Chondrocyte (in vitro differentiated cells): ENCODE data around the gene BICC1. TPM values are rescaled to one million over a fixed set of nuclear protein-coding genes. Genes with fewer than 3 reads are reported as not detected.

Experiments used
- DNase-seq: peaks from one replicate; pipeline ENCODE4 v3.0.0; 2021; ENCODE audit warnings: mixed read lengths, low spot score
- H3K27ac Mint-ChIP-seq: one replicate; pipeline ENCODE4 v1.8.0; 2021; ENCODE audit warnings: mild to moderate bottlenecking, moderate library complexity, mixed read lengths; ENCODE audit not compliant: unreplicated experiment
- H3K27me3 Mint-ChIP-seq: 2 replicates; pipeline ENCODE4 v1.8.0; 2021; ENCODE audit warnings: low read depth, mixed read lengths
- H3K36me3 Mint-ChIP-seq: 2 replicates; pipeline ENCODE4 v1.8.0; 2021; ENCODE audit warnings: low read depth, mixed read lengths
- H3K4me1 Mint-ChIP-seq: 2 replicates; pipeline ENCODE4 v1.8.0; 2021; ENCODE audit warnings: low read depth, mild to moderate bottlenecking, mixed read lengths
- H3K4me3 Mint-ChIP-seq: one replicate; pipeline ENCODE4 v1.8.0; 2021; ENCODE audit warnings: mild to moderate bottlenecking, moderate library complexity, mixed read lengths; ENCODE audit not compliant: unreplicated experiment
- H3K9me3 Mint-ChIP-seq: 2 replicates; pipeline ENCODE4 v1.8.0; 2021; ENCODE audit warnings: low read depth, mixed read lengths
- total RNA-seq: library from RNA; stranded (reverse); gene quantifications from 3 replicates; pipeline ENCODE4 v1.2.1, GENCODE V29; 2021
- TF ChIP-seq, protein P1 (sequence below): fragments of 200-600 bp; sonication (generic); IDR thresholded peaks from 2 replicates; pipeline ENCODE4 v1.5.0; 2021; ENCODE audit warnings: antibody characterized with exemption, mild to moderate bottlenecking, moderate library complexity

Gene BICC1
- total RNA-seq, 1 donor from 2014 or later = 32.4 TPM

DNA sequence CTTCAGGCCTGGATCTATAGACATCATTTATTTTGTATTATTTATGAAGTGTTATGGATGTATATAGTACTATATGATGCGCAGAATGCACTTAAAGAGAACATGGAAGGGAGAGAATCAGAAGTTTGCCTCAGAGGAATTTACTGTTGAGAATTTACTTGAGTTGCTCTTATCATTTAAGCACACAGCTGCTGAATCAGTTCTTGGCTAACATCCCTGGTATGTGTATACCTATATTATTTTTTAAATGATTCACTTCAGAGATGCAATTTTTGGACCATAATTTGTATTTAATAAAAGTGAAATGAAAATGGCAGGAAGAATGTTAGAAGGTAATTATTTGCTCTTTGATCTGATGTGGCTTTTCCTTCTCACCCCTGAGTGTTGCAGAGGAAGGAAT, 191.6 kb downstream of the BICC1 start:
- Mint-ChIP-seq H3K4me3 (no peak overlapping the region), H3K4me1 (peaks cover 74% of the 10 kb centered on the region), H3K27ac (peak overlapping the region; percentile 82), H3K27me3 (no peaks in the 10 kb centered on the region), H3K36me3 (no peaks in the 10 kb centered on the region), H3K9me3 (peaks cover 4% of the 10 kb centered on the region)
- DNase-seq = no peak
- TF ChIP-seq, protein P1, sequence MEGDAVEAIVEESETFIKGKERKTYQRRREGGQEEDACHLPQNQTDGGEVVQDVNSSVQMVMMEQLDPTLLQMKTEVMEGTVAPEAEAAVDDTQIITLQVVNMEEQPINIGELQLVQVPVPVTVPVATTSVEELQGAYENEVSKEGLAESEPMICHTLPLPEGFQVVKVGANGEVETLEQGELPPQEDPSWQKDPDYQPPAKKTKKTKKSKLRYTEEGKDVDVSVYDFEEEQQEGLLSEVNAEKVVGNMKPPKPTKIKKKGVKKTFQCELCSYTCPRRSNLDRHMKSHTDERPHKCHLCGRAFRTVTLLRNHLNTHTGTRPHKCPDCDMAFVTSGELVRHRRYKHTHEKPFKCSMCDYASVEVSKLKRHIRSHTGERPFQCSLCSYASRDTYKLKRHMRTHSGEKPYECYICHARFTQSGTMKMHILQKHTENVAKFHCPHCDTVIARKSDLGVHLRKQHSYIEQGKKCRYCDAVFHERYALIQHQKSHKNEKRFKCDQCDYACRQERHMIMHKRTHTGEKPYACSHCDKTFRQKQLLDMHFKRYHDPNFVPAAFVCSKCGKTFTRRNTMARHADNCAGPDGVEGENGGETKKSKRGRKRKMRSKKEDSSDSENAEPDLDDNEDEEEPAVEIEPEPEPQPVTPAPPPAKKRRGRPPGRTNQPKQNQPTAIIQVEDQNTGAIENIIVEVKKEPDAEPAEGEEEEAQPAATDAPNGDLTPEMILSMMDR = no peak

DNA sequence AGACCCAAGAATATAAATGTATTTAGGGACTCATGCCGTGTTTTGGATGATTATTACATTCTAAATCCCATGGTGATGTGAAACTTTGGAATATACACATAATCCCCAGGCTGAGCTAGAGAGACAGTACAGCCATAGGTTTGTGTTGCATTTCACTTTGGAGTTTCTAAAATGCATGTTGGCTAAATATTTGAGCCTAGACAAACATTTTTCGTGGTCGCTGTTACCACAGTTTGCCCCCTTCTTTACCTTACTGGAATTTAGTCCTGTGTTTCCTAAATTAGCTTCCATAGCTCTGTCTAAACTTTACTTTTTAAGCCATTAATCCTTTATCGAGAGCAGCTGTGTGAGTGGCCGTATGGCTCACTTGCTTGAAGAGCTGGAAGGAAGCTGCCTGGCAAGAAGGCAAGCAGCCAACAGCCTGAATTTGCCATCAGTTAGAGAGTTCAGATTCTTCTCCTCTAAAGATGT, 192.0 kb downstream of the BICC1 start:
- Mint-ChIP-seq H3K27me3 (no peaks in the 10 kb centered on the region), H3K4me1 (peaks cover 69% of the 10 kb centered on the region), H3K9me3 (peaks cover 4% of the 10 kb centered on the region), H3K36me3 (no peaks in the 10 kb centered on the region), H3K27ac (peak overlapping the region; percentile 82), H3K4me3 (peak overlapping the region; percentile 43)
- TF ChIP-seq, protein P1 = no peak
- no peak for DNase-seq

DNA sequence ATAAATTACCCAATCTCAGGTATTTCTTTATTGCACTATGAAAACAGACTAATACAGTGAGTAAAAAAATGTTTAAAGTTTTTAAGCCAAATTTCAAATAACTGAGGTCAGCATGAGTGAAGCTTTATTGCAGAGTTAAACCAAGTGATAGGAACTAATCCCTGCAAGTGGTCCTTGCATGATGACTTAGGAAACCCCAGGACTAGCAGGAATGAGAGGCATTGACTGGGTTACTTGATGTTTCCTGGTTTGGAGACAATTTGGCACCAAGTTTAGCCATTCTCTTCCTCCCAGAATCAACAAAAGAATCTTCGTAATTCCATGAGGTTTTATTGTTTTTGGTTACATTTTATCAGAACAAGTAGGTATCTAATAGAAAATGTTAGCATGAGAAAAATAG, 194.2 kb downstream of the BICC1 start:
- H3K4me3 Mint-ChIP-seq = no peak overlapping the region
- peaks cover 4% of the 10 kb centered on the region for H3K9me3 Mint-ChIP-seq
- peaks cover 49% of the 10 kb centered on the region for H3K4me1 Mint-ChIP-seq
- H3K36me3 Mint-ChIP-seq = no peaks in the 10 kb centered on the region
- H3K27ac Mint-ChIP-seq = no peak overlapping the region
- no peaks in the 10 kb centered on the region for H3K27me3 Mint-ChIP-seq
- TF ChIP-seq, protein P1 = no peak
- DNase-seq = no peak

DNA sequence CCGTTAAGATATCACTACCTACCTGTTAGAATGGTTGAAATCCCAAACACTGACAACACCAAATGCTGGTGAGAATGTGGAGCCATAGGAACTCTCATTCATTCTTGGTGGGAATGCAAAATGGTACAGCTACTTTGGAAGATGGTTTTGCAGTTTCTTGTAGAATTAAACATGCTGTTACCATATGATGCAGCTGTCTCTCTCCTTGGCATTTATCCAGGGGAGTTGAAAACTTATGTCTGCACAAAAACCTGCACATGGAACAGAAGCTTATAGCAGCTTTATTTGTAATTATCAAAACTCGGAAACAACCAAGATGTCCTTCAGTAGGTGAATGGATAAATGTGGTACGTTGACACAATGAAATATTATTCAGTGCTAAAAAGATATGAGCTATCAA, 199.5 kb downstream of the BICC1 start:
- Mint-ChIP-seq H3K36me3 (peaks cover 2% of the 10 kb centered on the region), H3K4me3 (no peak overlapping the region), H3K27ac (no peak overlapping the region), H3K27me3 (no peaks in the 10 kb centered on the region), H3K4me1 (peaks cover 49% of the 10 kb centered on the region), H3K9me3 (no peaks in the 10 kb centered on the region)
- TF ChIP-seq, protein P1 = no peak
- no peak for DNase-seq

DNA sequence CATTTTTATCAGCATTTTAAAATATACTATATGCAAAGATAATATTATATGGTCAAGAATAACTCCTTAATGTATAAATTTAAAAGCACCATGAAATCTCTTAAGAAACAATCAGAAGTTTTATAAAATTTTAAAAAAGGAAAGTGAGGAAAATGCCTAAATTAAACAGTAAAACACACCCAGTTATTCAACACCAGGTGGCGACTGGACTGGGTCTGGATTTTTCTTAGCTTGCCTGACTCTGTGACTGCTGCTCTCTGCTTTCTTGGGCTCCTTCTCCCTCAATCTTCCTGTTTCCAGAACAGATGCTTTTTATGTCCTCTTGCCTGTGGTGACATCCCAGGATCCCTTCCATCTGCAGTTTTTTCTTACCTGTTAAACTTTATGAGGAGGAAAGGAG, 200.3 kb downstream of the BICC1 start:
- Mint-ChIP-seq H3K27me3 (no peaks in the 10 kb centered on the region), H3K36me3 (peaks cover 2% of the 10 kb centered on the region), H3K9me3 (no peaks in the 10 kb centered on the region), H3K27ac (peak overlapping the region; percentile 71), H3K4me1 (peaks cover 56% of the 10 kb centered on the region), H3K4me3 (no peak overlapping the region)
- TF ChIP-seq, protein P1 = peak; percentile 73
- DNase-seq = no peak
